Ovary (tissue), 3 donors: ENCODE results near the gene MYMX.

Source experiments
- CTCF ChIP-seq, 3 donors: fragments of 450-650 bp in 2 of 3; fragments of 200-600 bp in 1 of 3; IDR thresholded peaks; one replicate each; pipeline versions ENCODE4 v1.5.1 to v1.8.0; 2016 to 2022; ENCODE audit warnings: antibody characterized with exemption in 3 of 3, mild to moderate bottlenecking in 1 of 3
- EP300 ChIP-seq: sonication (generic); formaldehyde crosslinking; IDR thresholded peaks from one replicate; pipeline ENCODE4 v1.6.1; 2017; ENCODE audit warnings: antibody characterized with exemption
- POLR2A ChIP-seq: fragments of 450-650 bp; IDR thresholded peaks from one replicate; pipeline ENCODE4 v1.6.1; 2017; ENCODE audit warnings: antibody characterized with exemption, mild to moderate bottlenecking, moderate library complexity
- donor health status: DM: no; HTN: no; CAD: no.

GRCh38 chr6:44214307-44214706 lies 2.4 kb upstream of the MYMX start:
- TF ChIP-seq CTCF (IDR thresholded peaks at IDR 0.05): no peak
- no peak for TF ChIP-seq EP300
- TF ChIP-seq POLR2A: no peak
